Measurements from ENCODE around the gene TMEM156. TPM values are rescaled to one million over a fixed set of nuclear protein-coding genes. Genes with fewer than 3 reads are reported as not detected.

The TMEM156 gene
- total RNA-seq, 1 donor from 2014 or later: not detected

DNA sequence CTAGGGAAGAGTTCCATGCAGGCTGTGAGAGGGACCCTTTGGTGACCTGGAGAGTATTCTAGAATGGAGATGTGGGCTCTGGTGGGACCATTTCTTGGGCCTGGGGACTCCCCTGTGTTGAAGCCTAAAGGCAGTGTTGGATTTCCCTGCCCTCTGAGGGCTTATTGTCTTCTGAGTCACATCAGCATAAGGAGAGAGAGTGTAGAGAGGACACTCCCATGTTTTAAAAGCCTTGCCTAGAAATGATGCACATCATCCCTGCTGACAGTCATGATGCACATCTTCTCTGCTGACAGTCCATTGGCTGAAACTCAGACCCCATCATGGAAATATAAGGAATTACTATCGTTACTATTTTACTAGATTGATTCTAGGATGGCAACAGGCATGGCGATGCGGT is 112.7 kb downstream of the TMEM156 start:
- Histone ChIP-seq H3K27ac (replicated peaks) (no peak overlapping the region), H3K9me3 (replicated peaks) (no peaks in the 10 kb centered on the region), H3K4me1 (peaks cover 7% of the 10 kb centered on the region), H3K36me3 (peaks cover 90% of the 10 kb centered on the region), H3K4me3 (no peak overlapping the region), H3K27me3 (ENCODE audit: low read depth) (no peaks in the 10 kb centered on the region)
- TF ChIP-seq, protein P1, sequence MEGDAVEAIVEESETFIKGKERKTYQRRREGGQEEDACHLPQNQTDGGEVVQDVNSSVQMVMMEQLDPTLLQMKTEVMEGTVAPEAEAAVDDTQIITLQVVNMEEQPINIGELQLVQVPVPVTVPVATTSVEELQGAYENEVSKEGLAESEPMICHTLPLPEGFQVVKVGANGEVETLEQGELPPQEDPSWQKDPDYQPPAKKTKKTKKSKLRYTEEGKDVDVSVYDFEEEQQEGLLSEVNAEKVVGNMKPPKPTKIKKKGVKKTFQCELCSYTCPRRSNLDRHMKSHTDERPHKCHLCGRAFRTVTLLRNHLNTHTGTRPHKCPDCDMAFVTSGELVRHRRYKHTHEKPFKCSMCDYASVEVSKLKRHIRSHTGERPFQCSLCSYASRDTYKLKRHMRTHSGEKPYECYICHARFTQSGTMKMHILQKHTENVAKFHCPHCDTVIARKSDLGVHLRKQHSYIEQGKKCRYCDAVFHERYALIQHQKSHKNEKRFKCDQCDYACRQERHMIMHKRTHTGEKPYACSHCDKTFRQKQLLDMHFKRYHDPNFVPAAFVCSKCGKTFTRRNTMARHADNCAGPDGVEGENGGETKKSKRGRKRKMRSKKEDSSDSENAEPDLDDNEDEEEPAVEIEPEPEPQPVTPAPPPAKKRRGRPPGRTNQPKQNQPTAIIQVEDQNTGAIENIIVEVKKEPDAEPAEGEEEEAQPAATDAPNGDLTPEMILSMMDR (IDR thresholded peaks at IDR 0.05; ENCODE audit: borderline replicate concordance): no peak
- intact Hi-C loops (cut with micrococcal nuclease): no loop called here
- no peak for DNase-seq

DNA sequence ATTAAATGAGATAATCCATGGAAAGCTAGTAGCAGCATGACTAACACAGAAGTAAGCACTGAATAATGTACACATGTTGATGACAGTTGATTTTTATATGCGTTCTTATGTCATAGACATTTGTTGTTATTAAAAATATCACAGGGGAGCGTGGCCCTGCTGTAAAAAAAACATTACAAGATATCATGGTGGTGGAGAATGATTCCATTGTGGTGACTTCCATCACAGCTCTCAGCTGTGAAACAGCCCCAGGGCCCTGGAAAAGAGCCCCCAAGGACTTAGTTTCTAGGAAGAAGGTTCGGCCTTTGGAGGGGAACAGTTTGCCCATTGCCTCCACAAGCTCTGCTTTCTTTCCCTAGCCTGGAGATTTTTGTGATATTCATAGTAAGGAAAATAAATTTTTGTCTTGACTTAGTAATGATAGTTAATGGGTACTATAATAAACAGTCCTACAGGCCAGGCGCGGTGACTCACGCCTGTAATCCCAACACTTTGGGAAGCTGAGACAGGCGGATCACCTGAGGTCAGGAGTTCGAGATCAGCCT is 114.7 kb downstream of the TMEM156 start:
- Histone ChIP-seq H3K9me3 (replicated peaks) (no peaks in the 10 kb centered on the region), H3K4me3 (no peak overlapping the region), H3K36me3 (peaks cover 89% of the 10 kb centered on the region), H3K27ac (replicated peaks) (no peak overlapping the region), H3K4me1 (no peaks in the 10 kb centered on the region), H3K27me3 (ENCODE audit: low read depth) (no peaks in the 10 kb centered on the region)
- intact Hi-C loops (cut with micrococcal nuclease): no loop called here
- TF ChIP-seq, protein P1 (IDR thresholded peaks at IDR 0.05; ENCODE audit: borderline replicate concordance): no peak
- DNase-seq: no peak

Other genes starting within 250 kb of the TMEM156 start
- not detected for gene TLR10, start 249.4 kb downstream of the TMEM156 start, total RNA-seq
- gene TLR1, start 227.6 kb downstream of the TMEM156 start, total RNA-seq: 3.5 TPM
- gene TLR6, start 175.6 kb downstream of the TMEM156 start, total RNA-seq: 0.71 TPM
- gene FAM114A1, start 164.6 kb downstream of the TMEM156 start, total RNA-seq: 19.5 TPM
- 11.2 TPM for gene KLHL5, start 29.8 kb upstream of the TMEM156 start, total RNA-seq
- gene WDR19, start 150.1 kb upstream of the TMEM156 start, total RNA-seq: 10.4 TPM

Measured in left ventricle myocardium inferior (tissue), 1 donor.